Keratinocyte (primary cell): ENCODE measurements around the gene ZFAND6. TPM values are rescaled to one million over a fixed set of nuclear protein-coding genes. Genes with fewer than 3 reads are reported as not detected.

Experiments used
- DNase-seq: peaks from one replicate; pipeline ENCODE4 v3.0.0-alpha.2; 2011; ENCODE audit warnings: low read depth, missing footprints, low spot score
- FAIRE-seq: peaks from 2 replicates; lab custom pipeline; 2011; peaks lifted over from hg19 to GRCh38; lab: Jason Lieb, UNC
- H2AFZ ChIP-seq: 2 replicates; pipeline ENCODE4 v1.6.0; 2012; ENCODE audit warnings: low read length, control low read depth, inconsistent platforms; ENCODE audit not compliant: control insufficient read depth
- H3K27ac ChIP-seq: 2 replicates; pipeline ENCODE4 v1.5.1; 2011; ENCODE audit warnings: low read length; ENCODE audit not compliant: control insufficient read depth, insufficient read depth
- H3K27me3 ChIP-seq: 3 replicates; pipeline ENCODE4 v1.6.0; 2011; ENCODE audit warnings: low read length; ENCODE audit not compliant: control insufficient read depth, insufficient read depth; ENCODE audit errors: extremely low read depth
- H3K36me3 ChIP-seq, 2 experiments: 2 replicates in 1 of 2; 3 replicates in 1 of 2; pipeline ENCODE4 v1.5.1; 2011; ENCODE audit warnings: low read length in 2 of 2, mild to moderate bottlenecking in 1 of 2; ENCODE audit not compliant: control insufficient read depth in 2 of 2, insufficient read depth in 2 of 2; ENCODE audit errors: extremely low read depth in 1 of 2
- H3K4me1 ChIP-seq: 3 replicates; pipeline ENCODE4 v1.5.1; 2011; ENCODE audit warnings: low read length; ENCODE audit not compliant: control insufficient read depth, insufficient read depth; ENCODE audit errors: extremely low read depth
- H3K4me2 ChIP-seq: 3 replicates; pipeline ENCODE4 v1.6.0; 2011; ENCODE audit warnings: low read depth, low read length; ENCODE audit not compliant: control insufficient read depth, insufficient read depth; ENCODE audit errors: extremely low read depth
- H3K4me3 ChIP-seq, 3 experiments: fragments of 200-600 bp in 1 of 3; sonication (generic) in 1 of 3; 2 replicates in 2 of 3; 3 replicates in 1 of 3; pipeline ENCODE4 v1.5.1; 2011 to 2016; ENCODE audit warnings: low read length in 3 of 3, mild to moderate bottlenecking in 3 of 3, control low read depth in 2 of 3, inconsistent platforms in 1 of 3, low read depth in 1 of 3, mixed read lengths in 1 of 3, mixed run types in 1 of 3, moderate library complexity in 1 of 3; ENCODE audit not compliant: control insufficient read depth in 2 of 3, insufficient read depth in 2 of 3; ENCODE audit errors: extremely low read depth in 1 of 3
- H3K79me2 ChIP-seq: 2 replicates; pipeline ENCODE4 v1.6.0; 2012; ENCODE audit warnings: low read length; ENCODE audit not compliant: control insufficient read depth, insufficient read depth
- H3K9ac ChIP-seq: 3 replicates; pipeline ENCODE4 v1.6.0; 2011; ENCODE audit warnings: low read length; ENCODE audit not compliant: control insufficient read depth, insufficient read depth; ENCODE audit errors: extremely low read depth
- H3K9me1 ChIP-seq: 3 replicates; pipeline ENCODE4 v1.6.0; 2011; ENCODE audit warnings: low read length; ENCODE audit not compliant: control insufficient read depth, insufficient read depth; ENCODE audit errors: extremely low read depth
- H3K9me3 ChIP-seq: 2 replicates; pipeline ENCODE4 v1.5.1; 2012; ENCODE audit warnings: low read depth, low read length; ENCODE audit not compliant: control insufficient read depth
- H4K20me1 ChIP-seq: 3 replicates; pipeline ENCODE4 v1.6.0; 2011; ENCODE audit warnings: low read length; ENCODE audit not compliant: control insufficient read depth, insufficient read depth; ENCODE audit errors: extremely low read depth
- EZH2 ChIP-seq: IDR thresholded peaks from one replicate; pipeline ENCODE4 v1.6.1; 2012; ENCODE audit warnings: inconsistent platforms, mild to moderate bottlenecking, low read length, moderate library complexity
- dilution Hi-C: fragments of 300-500 bp; cut with MboI; formaldehyde crosslinking; loops from one replicate; pipeline ENCODE4 v1.7.0; 2020; ENCODE audit warnings: low sequenced_read_pairs; ENCODE audit not compliant: extremely low pct_ligation_motif_present
- polyA plus RNA-seq, 5 experiments: library from polyadenylated mRNA; depleted of rRNA in 3 of 5; stranded (reverse) in 3 of 5; stranded (forward) in 1 of 5; unstranded in 1 of 5; fragments of >200 nt; gene quantifications; 1 replicate in 1 of 5; 2 replicates in 3 of 5; 3 replicates in 1 of 5; pipeline versions ENCODE4 v1.2.1 to v1.2.3, GENCODE V29; 2011 to 2012; ENCODE audit warnings: missing spikeins in 2 of 5, low read depth in 1 of 5, low replicate concordance in 1 of 5
- TF ChIP-seq, protein P1 (sequence below), 3 experiments: IDR thresholded peaks in 1 of 3; conservative IDR thresholded peaks in 1 of 3; optimal IDR thresholded peaks in 1 of 3; 2 replicates in 2 of 3; 3 replicates in 1 of 3; pipeline versions ENCODE3 to v1.5.1; 2011; ENCODE audit warnings: low read length in 3 of 3, mild to moderate bottlenecking in 3 of 3, moderate library complexity in 2 of 3, control low read depth in 1 of 3, inconsistent platforms in 1 of 3; ENCODE audit not compliant: insufficient read depth in 2 of 3; ENCODE audit errors: extremely low read depth in 1 of 3

The ZFAND6 gene
- polyA plus RNA-seq, 1 donor (not counting 4 experiments of a cell fraction or from before 2014, with no cell fraction given): 142 TPM

DNA sequence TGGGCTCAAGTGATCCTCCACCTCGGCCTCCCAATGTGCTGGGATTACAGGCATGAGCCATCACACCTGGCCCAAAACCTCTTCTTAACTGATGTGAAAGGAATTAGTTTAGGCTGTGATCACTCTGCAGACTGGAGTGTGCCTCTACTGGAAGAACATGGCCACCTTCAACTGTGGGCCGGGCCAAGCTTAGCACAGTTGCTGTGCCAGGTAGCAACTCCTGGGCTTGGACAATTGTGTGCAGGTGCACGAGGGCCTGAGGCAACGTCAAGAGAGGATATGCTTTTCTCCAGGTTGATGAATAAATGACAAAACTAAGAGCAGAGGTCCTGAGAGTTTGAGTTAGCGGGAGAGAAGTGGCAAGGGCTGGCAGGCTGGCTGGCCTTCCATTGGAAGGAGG is 99.8 kb downstream of the ZFAND6 start:
- Histone ChIP-seq H3K36me3 (peaks cover 10 to 25% of the 10 kb centered on the region in 2 experiments), H3K4me3 (no peak overlapping the region), H2AFZ (no peak overlapping the region), H3K9ac (no peak overlapping the region), H4K20me1 (no peaks in the 10 kb centered on the region), H3K27me3 (no peaks in the 10 kb centered on the region), H3K27ac (no peak overlapping the region), H3K4me1 (peaks cover 11% of the 10 kb centered on the region), H3K4me2 (no peak overlapping the region), H3K79me2 (no peaks in the 10 kb centered on the region), H3K9me1 (peaks cover 2% of the 10 kb centered on the region), H3K9me3 (no peaks in the 10 kb centered on the region)
- FAIRE-seq: no peak
- TF ChIP-seq EZH2: no peak
- TF ChIP-seq, protein P1, sequence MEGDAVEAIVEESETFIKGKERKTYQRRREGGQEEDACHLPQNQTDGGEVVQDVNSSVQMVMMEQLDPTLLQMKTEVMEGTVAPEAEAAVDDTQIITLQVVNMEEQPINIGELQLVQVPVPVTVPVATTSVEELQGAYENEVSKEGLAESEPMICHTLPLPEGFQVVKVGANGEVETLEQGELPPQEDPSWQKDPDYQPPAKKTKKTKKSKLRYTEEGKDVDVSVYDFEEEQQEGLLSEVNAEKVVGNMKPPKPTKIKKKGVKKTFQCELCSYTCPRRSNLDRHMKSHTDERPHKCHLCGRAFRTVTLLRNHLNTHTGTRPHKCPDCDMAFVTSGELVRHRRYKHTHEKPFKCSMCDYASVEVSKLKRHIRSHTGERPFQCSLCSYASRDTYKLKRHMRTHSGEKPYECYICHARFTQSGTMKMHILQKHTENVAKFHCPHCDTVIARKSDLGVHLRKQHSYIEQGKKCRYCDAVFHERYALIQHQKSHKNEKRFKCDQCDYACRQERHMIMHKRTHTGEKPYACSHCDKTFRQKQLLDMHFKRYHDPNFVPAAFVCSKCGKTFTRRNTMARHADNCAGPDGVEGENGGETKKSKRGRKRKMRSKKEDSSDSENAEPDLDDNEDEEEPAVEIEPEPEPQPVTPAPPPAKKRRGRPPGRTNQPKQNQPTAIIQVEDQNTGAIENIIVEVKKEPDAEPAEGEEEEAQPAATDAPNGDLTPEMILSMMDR (optimal IDR thresholded peaks at IDR 0.05 in 1 of 3, IDR thresholded peaks at IDR 0.05 in 1 of 3, conservative IDR thresholded peaks at IDR 0.05 in 1 of 3; ENCODE audit: extremely low read depth in 1 of 3, insufficient read depth in 2 of 3, low read length in 3 of 3): no peak
- DNase-seq: no peak
- dilution Hi-C loops: no loop called here

DNA sequence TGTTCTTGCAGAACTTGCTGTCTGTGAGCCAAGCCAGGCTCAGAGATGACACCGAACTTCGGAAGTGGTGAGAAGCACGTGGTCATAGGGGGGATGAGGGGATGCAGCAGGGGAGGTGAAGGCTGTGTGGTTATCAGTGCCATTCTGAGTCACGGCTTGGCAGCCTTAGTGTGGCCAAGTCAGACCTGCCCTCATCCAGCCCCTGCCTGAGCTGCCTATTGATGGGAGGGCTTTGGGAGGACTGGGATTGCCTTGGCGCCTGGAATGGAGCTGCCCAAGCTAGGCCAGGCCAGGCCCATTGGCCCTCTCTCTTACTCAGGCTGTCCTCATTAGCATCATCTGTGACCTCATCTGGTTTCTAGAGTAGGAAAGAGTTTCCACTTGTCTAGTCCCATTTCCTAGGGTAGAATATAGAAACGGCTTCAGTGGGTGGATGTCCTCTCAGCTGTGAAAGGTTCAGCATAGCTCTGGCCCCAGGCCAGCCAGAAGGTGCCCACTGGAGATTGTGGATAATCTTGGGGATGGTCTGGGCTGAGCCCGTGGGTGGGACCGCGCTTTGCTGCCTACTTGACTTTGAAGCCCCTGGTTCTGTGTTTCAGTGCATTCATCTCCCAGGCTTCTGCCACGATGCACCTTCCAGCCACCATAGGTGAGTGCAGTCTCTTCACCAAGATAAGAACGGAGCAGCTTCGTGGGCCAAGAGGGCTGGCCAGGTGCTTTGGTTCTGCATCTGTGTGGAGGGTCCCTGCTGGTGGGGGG is 100.5 kb downstream of the ZFAND6 start:
- FAIRE-seq (no peak), DNase-seq (no peak)
- Histone ChIP-seq H3K79me2 (no peaks in the 10 kb centered on the region), H3K27ac (peak overlapping the region; percentile 25), H3K9ac (no peak overlapping the region), H3K4me3 (no peak overlapping the region), H3K9me1 (peaks cover 2% of the 10 kb centered on the region), H2AFZ (no peak overlapping the region), H3K4me1 (peaks cover 11% of the 10 kb centered on the region), H3K27me3 (no peaks in the 10 kb centered on the region), H3K4me2 (no peak overlapping the region), H4K20me1 (no peaks in the 10 kb centered on the region), H3K36me3 (peaks cover 10 to 25% of the 10 kb centered on the region in 2 experiments), H3K9me3 (no peaks in the 10 kb centered on the region)
- dilution Hi-C loops: no loop called here
- TF ChIP-seq EZH2: no peak
- TF ChIP-seq, protein P1 (optimal IDR thresholded peaks at IDR 0.05 in 1 of 3, IDR thresholded peaks at IDR 0.05 in 1 of 3, conservative IDR thresholded peaks at IDR 0.05 in 1 of 3; ENCODE audit: extremely low read depth in 1 of 3, insufficient read depth in 2 of 3, low read length in 3 of 3): no peak
